GM21576 (cell line): Measurements from ENCODE around the gene LRRK1.

Source experiments
- ATAC-seq: cut with Tn5 transposase; IDR thresholded peaks from one replicate; pipeline ENCODE4 v1.9.1; 2021; ENCODE audit warnings: mild to moderate bottlenecking, moderate library complexity; ENCODE audit not compliant: unreplicated experiment

The LRRK1 gene

GRCh38 chr15:100968050-100968966 is 49.2 kb downstream of the LRRK1 start:
- no peak for ATAC-seq

GRCh38 chr15:100972975-100973350 is 53.8 kb downstream of the LRRK1 start:
- no peak for ATAC-seq

- ATAC-seq = no peak
Observed at GRCh38 chr15:100973351-100974111, 54.4 kb downstream of the LRRK1 start.

GRCh38 chr15:100975043-100975442 is 55.9 kb downstream of the LRRK1 start:
- no peak for ATAC-seq

- no peak for ATAC-seq
Observed at GRCh38 chr15:100980410-100981046, 61.4 kb downstream of the LRRK1 start.

- no peak for ATAC-seq
Observed at GRCh38 chr15:100981086-100981485, 61.9 kb downstream of the LRRK1 start.

GRCh38 chr15:100983221-100983620 is 64.1 kb downstream of the LRRK1 start:
- ATAC-seq = no peak

- no peak for ATAC-seq
Observed at GRCh38 chr15:100985401-100985800, 66.2 kb downstream of the LRRK1 start.

- ATAC-seq = no peak
Observed at GRCh38 chr15:100986158-100986896, 67.2 kb downstream of the LRRK1 start.

GRCh38 chr15:100987143-100987542 is 68.0 kb downstream of the LRRK1 start:
- no peak for ATAC-seq

GRCh38 chr15:100988297-100988696 is 69.1 kb downstream of the LRRK1 start:
- ATAC-seq = no peak

- ATAC-seq = no peak
Observed at GRCh38 chr15:100988857-100989256, 69.7 kb downstream of the LRRK1 start.

GRCh38 chr15:100994597-100995446 is 75.7 kb downstream of the LRRK1 start:
- ATAC-seq = no peak

- no peak for ATAC-seq
Observed at GRCh38 chr15:100995471-100996430, 76.6 kb downstream of the LRRK1 start.

- ATAC-seq = no peak
Observed at GRCh38 chr15:100997442-100997841, 78.3 kb downstream of the LRRK1 start.

- ATAC-seq = no peak
Observed at GRCh38 chr15:100998630-100999029, 79.5 kb downstream of the LRRK1 start.

- ATAC-seq = no peak
Observed at GRCh38 chr15:100999369-100999768, 80.2 kb downstream of the LRRK1 start.

- ATAC-seq = no peak
Observed at GRCh38 chr15:101000271-101000681, 81.1 kb downstream of the LRRK1 start.

- ATAC-seq = no peak
Observed at GRCh38 chr15:101001056-101001455, 81.9 kb downstream of the LRRK1 start.
